ENCODE results near the gene TTL. TPM values are rescaled to one million over a fixed set of nuclear protein-coding genes. Genes with fewer than 3 reads are reported as not detected.
"Not testable (repeated sequence)": the region's sequence is repeated elsewhere in the genome, so short reads cannot be mapped to it uniquely, and the experiment has no call there.

Gene TTL
- total RNA-seq, 1 donor from 2014 or later = 81.3 TPM

DNA sequence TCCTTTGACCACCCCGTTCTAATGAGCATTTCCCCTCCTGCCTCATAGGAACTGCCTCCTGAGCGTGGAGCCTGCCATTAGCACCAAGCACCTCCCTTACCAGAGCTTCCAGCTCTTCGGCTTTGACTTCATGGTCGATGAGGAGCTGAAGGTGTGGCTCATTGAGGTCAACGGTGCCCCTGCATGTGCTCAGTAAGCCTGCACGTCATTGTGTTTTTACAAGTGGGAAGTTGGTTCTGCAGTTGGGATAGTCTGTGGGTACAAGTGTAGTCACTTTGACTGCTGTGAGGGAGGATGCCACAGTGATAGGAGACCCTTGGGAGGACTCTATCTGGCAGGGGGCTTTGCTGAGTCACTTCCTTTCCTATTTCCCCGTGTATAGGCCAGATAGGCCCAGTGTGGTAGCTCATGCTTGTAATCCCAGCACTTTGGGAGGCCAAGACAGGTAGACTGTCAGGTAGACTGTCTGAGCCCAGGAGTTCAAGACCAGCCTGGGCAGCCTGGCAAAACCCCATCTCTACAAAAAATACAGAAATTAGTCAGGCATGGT is 38.4 kb downstream of the TTL start:
- DNase-seq (ENCODE audit: low spot score) = no peak
- no peaks in the 10 kb centered on the region for H3K4me1 ChIP-seq
- H2AFZ ChIP-seq (replicated peaks) = no peak overlapping the region
- Mint-ChIP-seq H3K27me3 (ENCODE audit: insufficient read depth, low read depth) (peaks cover 5% of the 10 kb centered on the region), H3K36me3 (peaks cover 59% of the 10 kb centered on the region), H3K4me3 (no peak overlapping the region), H3K4me1 (no peaks in the 10 kb centered on the region), H3K27ac (no peak overlapping the region), H3K9me3 (peaks cover 3% of the 10 kb centered on the region)
- no peaks in the 10 kb centered on the region for H3K79me2 ChIP-seq (ENCODE audit: low read depth)
- no peak overlapping the region for H3K4me3 ChIP-seq
- H3F3A ChIP-seq (ENCODE audit: low read depth) = no peaks in the 10 kb centered on the region
- TF ChIP-seq EZH2phosphoT487 (IDR thresholded peaks at IDR 0.05) (no peak), EZH2 (IDR thresholded peaks at IDR 0.05) (no peak)
- TF ChIP-seq, protein P1, sequence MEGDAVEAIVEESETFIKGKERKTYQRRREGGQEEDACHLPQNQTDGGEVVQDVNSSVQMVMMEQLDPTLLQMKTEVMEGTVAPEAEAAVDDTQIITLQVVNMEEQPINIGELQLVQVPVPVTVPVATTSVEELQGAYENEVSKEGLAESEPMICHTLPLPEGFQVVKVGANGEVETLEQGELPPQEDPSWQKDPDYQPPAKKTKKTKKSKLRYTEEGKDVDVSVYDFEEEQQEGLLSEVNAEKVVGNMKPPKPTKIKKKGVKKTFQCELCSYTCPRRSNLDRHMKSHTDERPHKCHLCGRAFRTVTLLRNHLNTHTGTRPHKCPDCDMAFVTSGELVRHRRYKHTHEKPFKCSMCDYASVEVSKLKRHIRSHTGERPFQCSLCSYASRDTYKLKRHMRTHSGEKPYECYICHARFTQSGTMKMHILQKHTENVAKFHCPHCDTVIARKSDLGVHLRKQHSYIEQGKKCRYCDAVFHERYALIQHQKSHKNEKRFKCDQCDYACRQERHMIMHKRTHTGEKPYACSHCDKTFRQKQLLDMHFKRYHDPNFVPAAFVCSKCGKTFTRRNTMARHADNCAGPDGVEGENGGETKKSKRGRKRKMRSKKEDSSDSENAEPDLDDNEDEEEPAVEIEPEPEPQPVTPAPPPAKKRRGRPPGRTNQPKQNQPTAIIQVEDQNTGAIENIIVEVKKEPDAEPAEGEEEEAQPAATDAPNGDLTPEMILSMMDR (IDR thresholded peaks at IDR 0.05) = no peak
- no peaks in the 10 kb centered on the region for H3K36me3 ChIP-seq
- H3K4me2 ChIP-seq = no peak overlapping the region
- H3K27ac ChIP-seq = no peak overlapping the region
- no peaks in the 10 kb centered on the region for H3K27me3 ChIP-seq
- H4K20me1 ChIP-seq (ENCODE audit: low read depth) = no peaks in the 10 kb centered on the region
- H3K9ac ChIP-seq = no peak overlapping the region
- no peaks in the 10 kb centered on the region for H3K9me3 ChIP-seq (ENCODE audit: low read depth)

GRCh38 chr2:112523291-112523777 is 41.4 kb downstream of the TTL start:
- no peak overlapping the region for H3K4me3 Mint-ChIP-seq

GRCh38 chr2:112524276-112524675 is 42.3 kb downstream of the TTL start:
- peaks cover 56% of the 10 kb centered on the region for H3K36me3 Mint-ChIP-seq
- not testable (repeated sequence) for H3K27ac Mint-ChIP-seq

More at GRCh38 chr2:112523291-112523777, 41.4 kb downstream of the TTL start:
- no peak for TF ChIP-seq EZH2phosphoT487 (IDR thresholded peaks at IDR 0.05)
- no peak for TF ChIP-seq EZH2 (IDR thresholded peaks at IDR 0.05)
- TF ChIP-seq, protein P1 (IDR thresholded peaks at IDR 0.05) = no peak
- no peaks in the 10 kb centered on the region for H3F3A ChIP-seq (ENCODE audit: low read depth)
- no peak overlapping the region for H3K27ac ChIP-seq
- peaks cover 3% of the 10 kb centered on the region for H3K9me3 Mint-ChIP-seq
- DNase-seq (ENCODE audit: low spot score) = no peak
- no peak overlapping the region for H3K9ac ChIP-seq
- H3K27me3 ChIP-seq = no peaks in the 10 kb centered on the region
- H3K4me2 ChIP-seq = no peak overlapping the region
- H3K36me3 Mint-ChIP-seq = peaks cover 52% of the 10 kb centered on the region
- H3K9me3 ChIP-seq (ENCODE audit: low read depth) = no peaks in the 10 kb centered on the region
- H3K27ac Mint-ChIP-seq = no peak overlapping the region
- H3K27me3 Mint-ChIP-seq (ENCODE audit: insufficient read depth, low read depth) = peaks cover 5% of the 10 kb centered on the region
- H4K20me1 ChIP-seq (ENCODE audit: low read depth) = no peaks in the 10 kb centered on the region
- H3K79me2 ChIP-seq (ENCODE audit: low read depth) = no peaks in the 10 kb centered on the region
- no peaks in the 10 kb centered on the region for H3K36me3 ChIP-seq
- no peak overlapping the region for H3K4me3 ChIP-seq
- H2AFZ ChIP-seq (replicated peaks) = no peak overlapping the region
- no peaks in the 10 kb centered on the region for H3K4me1 Mint-ChIP-seq
- no peaks in the 10 kb centered on the region for H3K4me1 ChIP-seq

GRCh38 chr2:112528541-112528940 is 46.6 kb downstream of the TTL start:
- Histone ChIP-seq H3K9me3 (ENCODE audit: low read depth) (no peaks in the 10 kb centered on the region), H3K9ac (no peak overlapping the region), H3K27me3 (no peaks in the 10 kb centered on the region), H2AFZ (replicated peaks) (no peak overlapping the region), H3K4me1 (no peaks in the 10 kb centered on the region), H3K4me2 (no peak overlapping the region), H3F3A (ENCODE audit: low read depth) (no peaks in the 10 kb centered on the region), H4K20me1 (ENCODE audit: low read depth) (no peaks in the 10 kb centered on the region), H3K4me3 (no peak overlapping the region), H3K79me2 (ENCODE audit: low read depth) (no peaks in the 10 kb centered on the region), H3K27ac (no peak overlapping the region), H3K36me3 (no peaks in the 10 kb centered on the region)
- Mint-ChIP-seq H3K36me3 (peaks cover 42% of the 10 kb centered on the region), H3K4me1 (no peaks in the 10 kb centered on the region), H3K27me3 (ENCODE audit: insufficient read depth, low read depth) (no peaks in the 10 kb centered on the region), H3K27ac (no peak overlapping the region), H3K4me3 (no peak overlapping the region), H3K9me3 (peaks cover 3% of the 10 kb centered on the region)
- DNase-seq (ENCODE audit: low spot score) = no peak
- TF ChIP-seq, protein P1 (IDR thresholded peaks at IDR 0.05) = no peak
- no peak for TF ChIP-seq EZH2phosphoT487 (IDR thresholded peaks at IDR 0.05)
- TF ChIP-seq EZH2 (IDR thresholded peaks at IDR 0.05) = no peak

More at GRCh38 chr2:112524276-112524675, 42.3 kb downstream of the TTL start:
- H3K9me3 ChIP-seq (ENCODE audit: low read depth); H3K27me3 ChIP-seq; DNase-seq (ENCODE audit: low spot score); H4K20me1 ChIP-seq (ENCODE audit: low read depth); H3K9ac ChIP-seq; H3K27ac ChIP-seq; H3K4me3 Mint-ChIP-seq; H3K4me1 ChIP-seq; H2AFZ ChIP-seq (replicated peaks); H3K36me3 ChIP-seq; H3K79me2 ChIP-seq (ENCODE audit: low read depth); H3K4me1 Mint-ChIP-seq; H3K4me2 ChIP-seq; H3K27me3 Mint-ChIP-seq (ENCODE audit: insufficient read depth, low read depth); H3K9me3 Mint-ChIP-seq; H3K4me3 ChIP-seq; H3F3A ChIP-seq (ENCODE audit: low read depth): not testable (repeated sequence)
